ENCODE data around the gene MAST4.

MAST4 gene

DNA sequence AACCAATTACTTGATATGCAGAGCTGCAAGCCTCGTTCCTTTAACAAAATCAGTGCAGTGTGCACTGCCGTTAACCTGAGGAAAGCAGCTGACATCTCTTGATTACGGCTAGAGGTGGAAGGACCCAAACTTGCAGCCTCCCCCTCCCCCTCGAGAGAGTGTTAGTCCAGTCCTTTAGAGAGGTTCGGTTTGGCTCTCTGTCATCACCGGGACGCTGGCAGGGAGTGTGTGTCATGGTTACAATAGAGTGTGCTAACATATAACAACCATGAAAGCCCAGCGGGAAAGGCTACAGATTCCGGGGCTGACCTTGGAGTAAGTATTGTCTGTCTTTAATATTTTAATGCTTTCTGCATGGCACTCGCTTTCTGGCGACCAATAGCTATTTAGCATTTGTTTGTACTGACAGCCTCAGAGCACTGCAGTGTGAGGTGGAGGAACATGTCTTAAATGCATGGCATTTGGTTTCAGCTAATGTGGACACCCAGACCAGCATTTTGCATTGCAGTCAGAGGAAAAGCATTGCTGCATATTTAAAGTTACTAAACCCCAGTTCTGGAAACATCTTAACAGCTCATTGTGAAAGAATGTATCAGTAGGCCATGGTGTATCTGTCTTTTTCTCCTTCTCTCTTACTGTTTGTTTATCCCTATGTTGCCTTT lies 362.9 kb downstream of the MAST4 start:
- DNase-seq (ENCODE audit: low read depth in 2 of 2), result no peak

DNA sequence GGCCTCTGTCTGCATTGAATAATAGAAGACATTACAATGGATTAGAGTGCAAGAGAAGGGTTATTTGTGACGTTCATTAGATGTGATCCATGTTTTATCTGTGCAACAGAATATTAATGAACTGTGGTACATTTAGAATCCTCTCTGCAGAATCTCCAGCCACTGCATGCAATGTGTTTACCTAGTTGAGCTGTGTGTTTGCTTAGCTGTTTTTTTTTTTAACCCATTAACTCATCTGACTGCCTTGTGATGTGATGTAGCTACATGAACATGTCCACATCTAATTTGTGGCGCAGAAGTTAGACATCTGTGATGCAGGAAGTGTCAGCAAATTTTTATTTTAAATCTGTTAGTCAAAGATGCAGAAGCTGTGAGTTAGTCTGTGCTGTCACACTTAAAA lies 363.5 kb downstream of the MAST4 start:
- DNase-seq (ENCODE audit: low read depth in 2 of 2), result no peak

DNA sequence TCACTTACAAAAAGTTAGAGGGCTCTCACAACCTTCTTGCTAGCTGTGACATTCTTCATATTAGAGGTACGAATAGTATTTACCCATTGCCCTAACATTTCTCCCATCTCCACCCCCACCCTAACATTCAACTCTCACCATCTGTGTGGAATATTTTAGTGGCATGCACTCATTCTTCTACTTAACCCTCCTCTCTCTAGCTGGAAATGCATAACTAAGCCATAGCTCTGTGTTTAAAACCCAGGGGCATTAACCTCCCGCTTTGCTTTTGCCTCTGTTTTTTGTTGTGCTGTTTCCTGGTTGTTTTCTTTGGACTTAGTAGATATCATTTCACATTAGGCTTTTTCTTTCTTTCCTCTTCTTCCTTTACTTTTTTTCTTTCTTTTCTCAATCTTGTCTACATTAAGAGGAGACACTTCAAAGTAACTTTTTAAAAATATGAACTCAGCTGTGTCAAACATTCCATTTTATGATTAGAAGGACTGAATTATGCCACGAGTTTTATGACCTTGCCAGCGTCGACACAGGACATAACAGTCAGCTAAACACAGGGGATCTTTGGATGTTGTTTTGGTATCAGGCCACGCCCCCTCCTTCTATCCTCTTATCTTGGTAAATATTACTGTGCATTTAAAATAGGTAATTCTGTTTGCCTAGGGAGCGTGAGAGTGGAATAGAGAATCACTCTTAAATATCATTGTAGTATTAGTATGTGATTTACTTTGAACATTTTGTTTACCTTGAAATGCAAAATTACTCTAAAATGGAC lies 364.4 kb downstream of the MAST4 start:
- DNase-seq (ENCODE audit: low read depth in 2 of 2), result no peak

DNA sequence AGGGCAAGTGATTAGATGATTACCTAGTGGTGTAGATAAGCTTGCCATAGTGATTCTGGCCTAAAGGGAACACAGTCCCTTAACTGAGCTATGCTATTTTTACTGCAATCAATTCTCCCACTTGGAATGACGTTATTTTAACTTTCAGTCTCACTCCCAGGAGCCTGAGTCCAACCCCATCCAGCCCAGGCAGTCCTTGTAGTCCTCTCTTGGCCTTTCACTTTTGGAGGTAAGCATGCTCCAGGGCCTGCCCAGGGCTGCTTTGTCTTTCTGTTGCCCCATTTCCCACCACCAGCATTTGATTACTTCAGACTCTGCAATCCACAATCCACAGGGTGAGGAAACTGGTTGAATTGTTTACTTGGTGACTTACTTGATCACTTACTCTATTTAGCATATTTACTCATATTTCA lies 367.4 kb downstream of the MAST4 start:
- no peak for DNase-seq (ENCODE audit: low read depth in 2 of 2)

DNA sequence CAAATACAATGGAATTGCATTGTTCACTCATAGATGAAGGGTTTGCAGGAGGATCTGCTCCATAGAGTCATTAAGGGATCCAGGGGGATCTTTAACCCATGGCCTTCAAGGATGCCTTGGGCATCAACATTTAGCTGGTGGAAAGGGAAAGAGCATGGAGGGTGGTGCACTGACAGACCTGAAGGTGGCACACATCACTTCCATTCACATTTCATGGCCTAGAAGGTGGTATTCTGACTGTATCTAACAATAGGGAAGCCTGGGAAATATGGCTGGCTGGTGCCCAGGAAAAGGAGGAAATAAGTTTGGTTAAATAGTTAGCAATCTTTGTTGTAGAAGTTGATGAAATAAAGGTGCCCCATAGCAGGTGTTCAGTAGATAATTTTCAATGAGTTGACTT lies 370.2 kb downstream of the MAST4 start:
- no peak for DNase-seq (ENCODE audit: low read depth in 2 of 2)

DNA sequence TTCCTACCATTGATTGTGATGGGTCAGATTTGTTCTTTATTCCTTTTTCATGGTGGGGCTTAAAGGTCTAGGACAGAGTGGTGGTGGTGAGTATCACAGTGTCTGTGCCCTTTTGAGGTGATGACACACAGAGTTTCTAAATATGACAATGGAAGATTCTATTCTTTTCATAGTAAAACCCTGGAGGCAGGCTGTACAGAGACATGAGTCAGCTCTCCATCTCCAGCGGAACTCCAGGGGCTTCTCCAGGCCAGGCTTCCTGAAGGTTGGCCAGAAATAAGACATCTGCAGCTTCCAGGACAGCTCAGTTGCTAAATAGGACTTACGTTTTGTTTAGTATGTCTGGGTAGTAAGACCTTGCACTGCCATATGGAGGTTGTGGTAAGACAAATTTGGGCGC lies 370.9 kb downstream of the MAST4 start:
- no peak for DNase-seq (ENCODE audit: low read depth in 2 of 2)

DNA sequence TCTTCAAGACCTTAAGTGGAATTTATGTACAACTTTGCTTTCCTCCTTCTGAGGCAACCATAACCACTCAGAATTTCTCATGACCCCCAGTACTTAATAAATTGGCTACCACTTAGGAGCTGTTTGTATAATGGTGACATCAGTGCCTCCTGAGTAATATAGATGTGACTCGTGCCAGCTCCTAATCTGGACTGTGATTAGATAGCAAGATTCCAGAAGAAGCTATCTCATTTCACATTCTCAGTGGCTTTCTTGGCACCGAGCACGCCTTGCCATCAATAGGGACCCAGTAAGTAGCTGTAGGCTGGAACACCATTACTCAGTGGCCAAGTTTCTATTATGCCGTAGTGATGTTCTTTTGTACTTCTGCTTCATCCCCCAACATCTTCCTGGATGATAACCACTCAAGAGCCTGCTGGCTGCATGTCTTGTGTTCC lies 371.7 kb downstream of the MAST4 start:
- DNase-seq (ENCODE audit: low read depth in 2 of 2), result no peak

DNA sequence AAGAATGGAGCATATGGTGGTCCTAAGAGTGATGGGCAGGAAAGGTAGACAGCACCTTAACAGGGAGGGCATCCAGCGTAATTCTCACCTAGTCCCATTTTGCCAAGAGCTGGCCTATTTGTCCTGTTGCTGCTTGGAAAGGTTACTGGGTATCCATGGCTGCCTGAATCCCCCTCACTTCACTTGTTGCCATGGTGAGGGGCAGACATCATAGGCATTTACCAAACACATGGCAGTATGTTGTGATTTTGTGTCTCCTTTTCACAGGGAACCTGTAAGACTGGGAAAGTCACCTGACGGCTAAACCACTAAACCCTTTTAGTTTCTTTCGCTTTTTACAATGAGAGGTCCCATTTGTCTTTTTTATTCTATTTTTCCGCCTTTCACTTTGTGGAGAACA lies 373.3 kb downstream of the MAST4 start:
- no peak for DNase-seq (ENCODE audit: low read depth in 2 of 2)

DNA sequence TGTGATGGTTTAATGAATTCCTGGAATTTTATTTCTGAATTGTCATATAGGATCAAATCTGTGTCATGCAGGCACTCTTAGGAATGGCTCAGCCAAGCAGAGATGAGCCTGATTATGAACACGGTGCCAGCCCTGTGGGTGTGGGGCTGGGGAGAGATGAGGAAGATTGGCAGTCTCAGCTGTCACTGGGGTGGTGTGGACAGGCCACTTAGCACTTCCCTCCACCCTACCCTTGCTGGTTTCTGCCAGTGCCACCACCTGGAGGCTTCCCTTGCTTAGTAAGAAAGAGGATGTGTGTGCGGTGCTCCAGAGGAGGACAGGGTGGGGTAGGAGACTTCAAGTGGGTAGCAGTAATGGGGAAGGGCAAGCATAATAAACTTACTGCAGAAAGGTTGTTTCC lies 373.8 kb downstream of the MAST4 start:
- no peak for DNase-seq (ENCODE audit: low read depth in 2 of 2)

DNA sequence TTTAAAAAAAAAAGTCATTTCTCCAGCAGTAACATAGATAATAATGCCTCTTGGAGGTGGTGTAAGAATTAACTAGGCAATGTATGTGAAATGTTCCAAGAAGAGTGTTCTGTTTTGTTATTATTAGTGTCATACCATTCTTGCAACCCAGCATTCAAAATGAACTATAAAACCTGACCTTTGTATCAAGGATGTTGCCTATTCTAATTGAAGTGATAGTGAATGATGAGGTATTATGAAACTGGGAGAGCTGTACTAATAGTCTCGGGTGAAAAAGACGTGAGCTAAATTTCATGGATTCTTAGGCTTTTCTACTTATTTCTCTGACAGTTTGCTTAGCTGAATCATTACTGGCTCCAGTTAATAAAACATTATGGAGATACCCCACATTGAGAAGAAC lies 375.8 kb downstream of the MAST4 start:
- DNase-seq (ENCODE audit: low read depth in 2 of 2), result no peak

DNA sequence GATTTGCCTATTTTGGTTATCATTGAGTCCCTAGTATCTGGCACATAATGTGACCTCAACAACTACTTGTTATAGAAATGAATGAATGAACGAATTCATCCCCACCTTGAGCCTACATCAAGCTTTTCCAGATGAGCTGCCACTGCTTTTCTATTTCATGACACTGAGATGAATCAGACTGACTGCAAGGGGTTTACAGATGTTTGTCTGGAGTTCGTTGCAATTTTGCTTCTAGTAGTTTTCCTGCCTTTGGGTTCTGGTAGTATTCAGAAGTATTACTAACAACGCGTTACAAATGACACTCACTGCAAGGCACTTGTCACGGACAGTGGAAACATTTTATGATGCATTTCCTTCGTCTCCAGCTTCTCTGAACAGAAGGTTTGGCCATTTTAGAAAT lies 378.1 kb downstream of the MAST4 start:
- DNase-seq (ENCODE audit: low read depth in 2 of 2), result no peak

DNA sequence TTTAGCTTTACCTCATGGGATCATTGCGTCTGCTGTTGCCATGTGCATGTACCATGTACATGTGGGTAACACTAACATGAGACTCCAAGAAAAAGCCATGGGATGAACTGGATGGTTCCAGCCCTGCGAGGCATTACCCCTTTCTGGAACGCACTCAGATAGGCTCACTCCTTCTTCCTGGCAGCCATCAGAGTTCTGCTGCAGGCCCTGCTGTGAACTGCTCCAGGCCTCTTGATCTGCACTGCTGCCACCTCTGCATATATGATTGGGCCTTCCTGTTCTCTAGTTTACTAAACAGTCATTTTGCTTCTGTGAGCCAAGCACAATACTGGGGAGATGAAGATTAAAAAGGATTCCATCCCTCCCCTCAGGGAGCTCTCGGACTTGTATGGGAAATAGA lies 379.9 kb downstream of the MAST4 start:
- DNase-seq (ENCODE audit: low read depth in 2 of 2), result no peak

DNA sequence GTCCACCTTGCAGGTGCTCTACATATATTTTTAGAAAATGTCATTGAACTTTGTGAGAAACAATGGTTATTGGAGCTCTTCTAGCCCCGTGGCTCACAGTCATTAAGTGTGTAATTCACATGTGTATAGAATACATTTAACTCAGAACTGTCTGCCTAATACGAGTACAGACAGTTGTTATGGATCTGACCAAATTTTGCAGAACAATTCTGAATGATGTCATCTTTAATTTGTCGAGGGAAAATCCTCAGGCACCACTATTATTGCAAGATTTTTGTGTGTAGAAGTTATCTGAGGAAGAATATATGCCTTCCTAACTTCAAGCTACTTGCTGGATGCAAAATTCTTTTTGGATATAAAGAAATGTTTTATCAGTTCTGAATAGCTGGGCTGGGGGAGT lies 383.5 kb downstream of the MAST4 start:
- no peak for DNase-seq (ENCODE audit: low read depth in 2 of 2)

DNA sequence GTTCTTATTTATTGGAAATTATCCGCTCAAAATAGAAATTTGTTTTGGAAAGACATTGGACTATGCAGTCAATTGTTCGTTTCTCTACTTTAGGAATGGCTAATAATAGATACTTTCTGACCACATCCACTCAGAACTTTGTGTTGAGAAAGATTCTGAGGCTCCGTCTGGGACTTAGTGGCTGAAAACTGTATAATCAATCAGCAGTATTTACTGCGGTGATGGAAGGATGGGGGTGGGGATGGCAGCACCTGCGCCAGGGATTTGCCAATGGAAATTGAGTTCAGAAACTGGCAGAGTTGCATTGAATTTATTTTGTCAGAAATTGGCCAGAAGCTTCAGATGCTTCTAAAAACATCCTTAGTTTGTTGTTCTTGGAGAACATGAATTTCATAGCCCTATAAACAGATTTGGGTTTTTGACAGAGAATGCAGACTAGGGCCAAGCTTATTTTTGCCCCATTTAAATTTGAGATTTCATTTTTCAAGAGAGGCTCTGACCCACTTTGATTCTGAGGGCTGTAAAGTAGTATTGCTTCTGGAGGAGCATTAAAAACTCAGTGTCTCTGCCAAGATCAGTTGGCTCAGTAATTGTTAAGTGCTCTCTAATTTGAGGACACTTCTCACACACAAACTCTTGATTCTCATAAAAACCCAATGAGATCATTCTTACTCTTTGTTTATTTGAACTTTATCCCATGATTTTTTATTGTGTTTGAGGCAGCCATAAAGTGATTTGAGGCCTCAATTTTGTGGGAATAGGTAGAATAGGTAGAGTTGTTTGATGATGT lies 385.3 kb downstream of the MAST4 start:
- no peak for DNase-seq (ENCODE audit: low read depth in 2 of 2)

DNA sequence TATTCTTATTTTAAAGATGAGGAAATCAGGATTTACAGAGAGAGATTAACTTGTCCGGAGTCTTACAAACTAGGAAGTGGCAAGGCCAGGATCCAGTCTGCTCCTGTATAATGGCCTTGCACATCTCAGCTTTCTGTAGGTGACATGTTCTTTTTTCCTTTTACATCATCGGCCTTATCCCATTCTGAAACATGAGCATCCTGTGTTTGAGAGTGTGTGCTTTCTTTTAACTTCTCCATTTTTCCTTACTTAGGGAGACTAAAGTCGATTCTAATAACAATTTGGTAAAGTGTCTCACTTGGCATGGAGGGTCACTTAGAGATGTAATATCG lies 385.8 kb downstream of the MAST4 start:
- no peak for DNase-seq (ENCODE audit: low read depth in 2 of 2)

DNA sequence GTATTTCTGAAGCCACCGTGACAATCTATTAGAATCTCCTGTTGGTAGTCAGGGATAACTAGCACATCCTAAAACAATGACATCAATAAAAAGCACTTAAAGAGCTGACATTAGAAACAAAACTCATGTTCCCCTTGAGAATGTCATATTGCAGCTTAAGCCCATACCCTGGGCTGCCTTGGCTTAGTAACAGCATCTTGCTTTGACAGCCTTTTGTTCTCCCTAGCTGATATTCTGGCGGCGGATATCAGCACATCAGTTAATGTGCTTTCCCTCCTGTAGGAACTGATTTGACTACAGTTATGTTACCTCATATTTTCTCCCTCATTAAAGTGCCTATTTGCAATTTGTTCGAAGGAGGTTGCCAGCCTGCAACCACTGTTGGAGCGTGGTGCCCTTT lies 386.3 kb downstream of the MAST4 start:
- DNase-seq (ENCODE audit: low read depth in 2 of 2), result no peak

DNA sequence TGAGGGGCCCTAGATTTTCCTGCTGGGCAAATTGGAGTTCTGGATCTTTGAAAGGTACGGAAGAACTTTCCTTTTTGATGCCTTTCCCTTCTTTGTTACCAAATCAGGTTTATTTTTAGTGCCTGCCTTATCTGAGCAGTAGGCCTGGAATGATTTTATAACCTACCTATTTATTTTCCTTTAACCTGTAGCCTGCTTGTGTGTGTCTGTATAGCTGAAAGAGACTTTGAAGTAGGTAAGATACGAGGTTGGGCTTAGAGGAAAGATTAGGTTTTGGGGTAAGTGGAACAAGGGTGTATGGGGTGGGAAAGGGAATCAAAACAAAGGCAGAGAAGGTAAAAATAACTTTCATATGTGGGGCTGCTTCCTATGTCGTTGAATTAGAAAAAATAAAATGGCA lies 389.2 kb downstream of the MAST4 start:
- no peak for DNase-seq (ENCODE audit: low read depth in 2 of 2)

DNA sequence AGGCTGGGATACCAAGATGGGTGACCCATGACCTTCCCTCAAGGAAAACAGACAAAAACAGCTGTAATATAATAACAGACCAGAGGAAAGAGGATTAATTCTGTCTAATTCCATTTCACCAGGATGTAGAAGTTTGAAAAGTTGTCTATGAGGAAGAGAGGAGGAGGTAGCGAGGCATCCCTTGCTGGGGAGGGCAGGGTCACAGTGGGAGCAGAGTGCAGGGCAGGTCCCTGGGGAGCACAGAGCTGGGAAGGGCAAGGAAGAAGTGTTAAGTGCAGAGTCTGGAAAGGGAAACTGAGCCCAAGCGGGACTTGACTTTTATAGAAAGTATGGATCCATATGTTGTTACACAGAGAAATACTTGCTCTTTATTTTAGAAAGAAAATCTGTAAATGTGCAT lies 389.8 kb downstream of the MAST4 start:
- DNase-seq (ENCODE audit: low read depth in 2 of 2), result no peak

DNA sequence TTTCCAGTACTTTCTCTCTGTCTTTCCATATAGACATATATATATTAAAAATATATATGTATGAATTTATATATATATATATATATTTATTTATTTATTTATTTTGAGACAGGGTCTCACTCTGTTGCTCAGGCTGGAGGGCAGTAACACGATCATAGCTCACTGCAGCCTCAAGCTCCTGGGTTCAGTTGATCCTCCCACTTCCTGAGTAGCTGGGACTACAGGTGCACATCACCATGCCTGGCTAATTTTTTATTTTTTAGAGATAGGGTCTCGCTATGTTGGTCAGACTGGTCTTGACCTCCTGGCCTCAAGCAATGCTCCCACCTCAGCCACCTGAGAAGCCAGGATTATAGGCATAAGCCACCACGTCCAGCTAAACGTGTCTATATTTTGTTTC lies 390.3 kb downstream of the MAST4 start:
- no peak for DNase-seq (ENCODE audit: low read depth in 2 of 2)

DNA sequence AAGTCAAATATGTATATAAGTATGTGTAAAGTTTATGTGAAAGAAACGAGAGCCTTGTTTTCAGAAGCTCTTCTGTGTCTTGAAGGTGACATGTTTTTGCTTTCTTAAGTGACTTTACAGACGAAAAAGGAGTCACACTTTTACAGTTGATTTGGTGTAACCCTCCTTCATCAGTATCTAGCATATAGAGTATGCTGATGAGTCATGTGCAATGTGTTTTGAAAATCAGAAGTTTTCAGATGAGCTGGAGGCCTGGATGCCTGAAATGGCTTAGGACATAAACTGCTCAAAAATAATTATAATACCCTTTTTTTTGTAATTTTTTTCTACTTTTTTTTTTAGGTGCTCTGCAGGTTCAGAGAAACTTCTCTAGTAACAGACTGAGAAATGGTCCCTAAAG lies 390.9 kb downstream of the MAST4 start:
- no peak for DNase-seq (ENCODE audit: low read depth in 2 of 2)

DNA sequence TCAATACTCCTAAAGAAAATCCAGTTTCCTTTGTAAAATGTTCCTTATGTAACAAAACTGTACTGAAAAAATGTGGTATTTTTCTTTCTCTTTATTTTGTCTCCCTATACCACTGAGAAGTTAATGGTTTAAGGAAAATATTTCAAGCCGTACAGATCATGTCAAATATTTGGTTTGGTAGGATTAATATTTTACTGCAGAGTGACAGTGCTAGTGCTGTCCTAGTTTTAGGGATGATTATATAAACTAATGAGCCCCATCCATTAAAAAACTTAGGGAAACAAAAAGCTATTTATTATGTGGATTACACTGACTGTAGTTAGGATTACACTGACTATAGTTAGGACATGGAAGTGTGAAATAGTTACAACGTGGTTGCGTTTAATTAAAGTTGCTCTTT lies 391.3 kb downstream of the MAST4 start:
- DNase-seq (ENCODE audit: low read depth in 2 of 2), result no peak

DNA sequence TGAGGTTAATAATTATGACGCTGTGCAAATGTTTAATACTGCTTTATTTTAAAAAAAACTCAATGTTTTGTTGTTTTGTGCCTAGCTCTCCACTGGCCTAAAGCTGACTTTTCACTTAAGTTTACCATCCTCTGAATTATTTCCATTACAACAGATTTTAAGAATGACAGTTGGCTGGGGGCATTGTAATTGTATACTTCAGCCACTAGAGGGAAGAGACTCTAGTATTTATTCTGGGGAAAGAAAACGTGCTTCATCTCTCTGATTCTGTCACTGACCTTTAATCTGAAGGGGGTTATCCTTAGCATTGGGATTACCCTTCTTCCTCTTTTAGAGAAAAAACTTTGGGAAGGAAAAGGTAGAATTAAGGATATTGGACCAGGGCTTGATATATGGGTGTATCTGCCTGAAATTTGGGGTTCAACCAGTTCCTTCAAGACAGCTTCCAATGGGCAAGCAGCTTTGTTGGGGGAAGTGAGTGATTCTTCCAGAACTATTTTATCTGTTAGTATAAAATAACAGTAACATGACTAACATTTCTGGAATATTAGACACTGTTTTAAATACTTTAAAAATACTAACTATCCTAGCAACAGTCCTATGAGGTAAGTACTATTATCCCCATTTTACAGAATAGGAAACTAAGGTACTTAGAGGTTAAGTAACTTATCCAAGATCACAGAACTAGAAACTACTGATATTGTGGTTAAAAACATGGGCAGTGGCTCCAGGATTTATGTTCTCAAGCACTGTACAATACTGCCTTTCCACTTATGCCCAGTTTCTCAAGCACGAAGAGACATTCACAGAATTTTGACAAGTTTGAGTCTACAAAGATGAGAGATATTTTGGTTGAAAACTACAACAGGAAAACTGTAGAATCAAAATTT lies 392.0 kb downstream of the MAST4 start:
- no peak for DNase-seq (ENCODE audit: low read depth in 2 of 2)

All from stimulated activated CD8-positive, alpha-beta memory T cell treated with anti-CD3 and anti-CD28 coated beads, Interleukin-7, amount 100 ng/mL, for 1 hour (primary cell).